ENCODE results near the gene ATP9B.

DNA sequence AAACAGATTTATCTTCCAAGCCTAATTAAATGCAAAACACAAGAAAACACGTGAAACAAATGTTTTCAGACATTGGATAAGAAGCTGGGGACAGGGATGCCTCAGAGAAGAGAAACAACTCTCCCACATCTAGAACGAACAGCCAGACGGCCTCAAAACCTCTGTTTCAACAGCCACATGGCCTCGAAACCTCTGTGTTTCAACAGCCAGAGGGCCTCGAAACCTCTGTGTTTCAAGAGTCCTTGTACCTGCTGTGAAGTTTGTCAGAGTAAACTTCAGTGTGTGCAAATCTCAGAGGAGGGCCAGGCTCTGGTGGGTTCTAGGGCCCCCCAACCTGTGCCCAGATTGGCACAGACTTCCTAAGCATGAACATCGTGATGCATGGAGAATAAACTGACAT, 283.2 kb downstream of the ATP9B start:
- TF ChIP-seq, protein P1, sequence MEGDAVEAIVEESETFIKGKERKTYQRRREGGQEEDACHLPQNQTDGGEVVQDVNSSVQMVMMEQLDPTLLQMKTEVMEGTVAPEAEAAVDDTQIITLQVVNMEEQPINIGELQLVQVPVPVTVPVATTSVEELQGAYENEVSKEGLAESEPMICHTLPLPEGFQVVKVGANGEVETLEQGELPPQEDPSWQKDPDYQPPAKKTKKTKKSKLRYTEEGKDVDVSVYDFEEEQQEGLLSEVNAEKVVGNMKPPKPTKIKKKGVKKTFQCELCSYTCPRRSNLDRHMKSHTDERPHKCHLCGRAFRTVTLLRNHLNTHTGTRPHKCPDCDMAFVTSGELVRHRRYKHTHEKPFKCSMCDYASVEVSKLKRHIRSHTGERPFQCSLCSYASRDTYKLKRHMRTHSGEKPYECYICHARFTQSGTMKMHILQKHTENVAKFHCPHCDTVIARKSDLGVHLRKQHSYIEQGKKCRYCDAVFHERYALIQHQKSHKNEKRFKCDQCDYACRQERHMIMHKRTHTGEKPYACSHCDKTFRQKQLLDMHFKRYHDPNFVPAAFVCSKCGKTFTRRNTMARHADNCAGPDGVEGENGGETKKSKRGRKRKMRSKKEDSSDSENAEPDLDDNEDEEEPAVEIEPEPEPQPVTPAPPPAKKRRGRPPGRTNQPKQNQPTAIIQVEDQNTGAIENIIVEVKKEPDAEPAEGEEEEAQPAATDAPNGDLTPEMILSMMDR (IDR thresholded peaks at IDR 0.05): no peak
- no peak for TF ChIP-seq ZFX (IDR thresholded peaks at IDR 0.05; ENCODE audit: borderline replicate concordance)
